T-helper 17 cell (primary cell): Measurements from ENCODE around the gene ANKRD31. TPM values are rescaled to one million over a fixed set of nuclear protein-coding genes. Genes with fewer than 3 reads are reported as not detected.
"Not testable (repeated sequence)": the region's sequence is repeated elsewhere in the genome, so short reads cannot be mapped to it uniquely, and the experiment has no call there.

ENCODE experiments used
- ATAC-seq: fragments of 150-1000 bp; cut with Tn5 transposase; 2 replicates; pipeline ENCODE4 v1.10.0; 2021; ENCODE audit warnings: mild to moderate bottlenecking, moderate library complexity
- DNase-seq, 3 donors: peaks; one replicate each; pipeline versions ENCODE4 v3.0.0 to v3.0.0-alpha.2; 2020 to 2021
- H3K9me3 ChIP-seq: one replicate; pipeline ENCODE4 v1.7.0; 2013; ENCODE audit warnings: low read length, mild to moderate bottlenecking; ENCODE audit not compliant: control insufficient read depth, poor library complexity, severe bottlenecking
- H3K27ac Mint-ChIP-seq: one replicate; pipeline ENCODE4 v1.8.0; 2022; ENCODE audit warnings: mild to moderate bottlenecking, moderate library complexity, mixed read lengths
- H3K27me3 Mint-ChIP-seq: one replicate; pipeline ENCODE4 v1.8.0; 2022; ENCODE audit warnings: mixed read lengths
- H3K36me3 Mint-ChIP-seq: one replicate; pipeline ENCODE4 v1.8.0; 2022; ENCODE audit warnings: low read depth, mixed read lengths
- H3K4me1 Mint-ChIP-seq: one replicate; pipeline ENCODE4 v1.8.0; 2022; ENCODE audit warnings: mild to moderate bottlenecking, mixed read lengths
- H3K4me3 Mint-ChIP-seq: one replicate; pipeline ENCODE4 v1.8.0; 2022; ENCODE audit warnings: mild to moderate bottlenecking, moderate library complexity, mixed read lengths
- total RNA-seq, 4 donors: library from RNA in 2 of 4; stranded (reverse) in 2 of 4; gene quantifications; one replicate each; pipeline ENCODE4 v1.2.3 and lab custom pipeline; 2022 to 2026

Gene ANKRD31
- total RNA-seq, 2 donors from 2014 or later = 0.37 to 0.47 TPM

- Mint-ChIP-seq H3K36me3 (peaks cover 2% of the 10 kb centered on the region), H3K27me3 (no peaks in the 10 kb centered on the region), H3K4me1 (no peaks in the 10 kb centered on the region), H3K27ac (no peak overlapping the region), H3K4me3 (no peak overlapping the region)
- DNase-seq (no peak), ATAC-seq (no peak)
- H3K9me3 ChIP-seq = no peaks in the 10 kb centered on the region
These were observed 68.5 kb downstream of the ANKRD31 start for GRCh38 chr5:75168026-75168735.

DNA sequence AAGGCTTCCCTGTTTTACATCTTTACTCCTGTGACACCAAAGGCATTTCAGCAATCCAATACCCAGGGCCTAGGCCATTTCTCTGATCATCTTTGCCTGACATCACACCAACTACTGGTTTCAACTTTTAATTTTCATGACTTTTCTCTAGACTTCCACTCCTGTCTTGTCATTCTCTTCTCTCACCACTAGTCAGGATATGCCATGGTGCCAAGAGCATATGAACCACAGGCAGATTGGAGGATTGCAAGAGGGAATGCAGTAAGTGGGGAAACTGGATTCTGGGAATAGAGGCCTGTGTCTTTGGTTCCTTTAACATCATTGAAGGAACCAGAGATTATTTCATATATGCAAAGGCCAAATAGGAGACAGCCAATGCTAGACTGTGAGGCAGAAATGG lies 69.3 kb downstream of the ANKRD31 start:
- no peak overlapping the region for H3K27ac Mint-ChIP-seq
- no peak overlapping the region for H3K4me3 Mint-ChIP-seq
- peaks cover 2% of the 10 kb centered on the region for H3K36me3 Mint-ChIP-seq
- DNase-seq (no peak), ATAC-seq (no peak)
- H3K4me1 Mint-ChIP-seq = no peaks in the 10 kb centered on the region
- H3K27me3 Mint-ChIP-seq = no peaks in the 10 kb centered on the region
- H3K9me3 ChIP-seq = no peaks in the 10 kb centered on the region

DNA sequence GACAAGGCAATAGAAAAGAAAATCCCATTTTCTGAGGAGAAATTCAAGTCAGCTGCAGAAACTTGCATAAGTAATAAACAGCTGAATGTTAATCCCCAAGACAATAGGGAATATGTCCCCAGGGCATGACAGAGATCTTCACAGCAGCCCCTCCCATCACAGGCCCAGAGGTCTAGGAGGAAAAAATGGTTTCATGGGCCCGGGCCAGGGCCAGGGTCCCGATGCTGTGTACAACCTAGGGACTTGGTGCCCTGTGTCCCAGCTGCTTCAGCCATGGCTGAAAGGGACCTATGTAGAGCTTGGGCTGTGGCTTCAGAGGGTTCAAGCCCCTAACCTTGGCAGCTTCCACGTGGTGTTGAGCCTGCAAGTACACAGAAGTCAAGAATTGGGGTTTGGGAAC lies 75.2 kb downstream of the ANKRD31 start:
- not testable (repeated sequence) for H3K36me3 Mint-ChIP-seq, H3K27ac Mint-ChIP-seq, DNase-seq, H3K4me1 Mint-ChIP-seq, H3K4me3 Mint-ChIP-seq, H3K27me3 Mint-ChIP-seq, ATAC-seq, H3K9me3 ChIP-seq

DNA sequence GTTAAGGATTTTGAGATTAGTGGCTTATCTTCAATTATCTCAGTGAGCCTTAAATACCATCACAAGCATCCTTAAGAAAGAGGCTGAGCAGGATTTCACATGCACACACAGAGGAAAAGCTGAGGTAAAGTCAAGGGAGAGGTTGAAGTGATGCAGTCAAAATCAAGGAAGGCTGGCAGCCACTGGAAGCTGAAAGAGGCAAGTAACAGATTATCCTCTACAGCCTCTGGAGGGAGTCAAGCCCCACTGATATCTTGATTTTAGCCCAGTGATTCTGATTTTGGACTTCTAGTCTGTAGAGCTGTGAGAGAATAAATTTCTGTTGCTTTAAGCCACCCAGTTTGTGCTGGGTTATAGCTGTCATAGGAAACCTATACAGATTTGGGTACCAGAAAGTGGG lies 80.1 kb downstream of the ANKRD31 start:
- Mint-ChIP-seq H3K27me3 (no peaks in the 10 kb centered on the region), H3K4me1 (no peaks in the 10 kb centered on the region), H3K4me3 (no peak overlapping the region), H3K27ac (no peak overlapping the region), H3K36me3 (no peaks in the 10 kb centered on the region)
- DNase-seq (no peak), ATAC-seq (no peak)
- H3K9me3 ChIP-seq = peaks cover 4% of the 10 kb centered on the region

- H3K4me3 Mint-ChIP-seq = no peak overlapping the region
- DNase-seq = no peak
- ATAC-seq = no peak
- H3K4me1 Mint-ChIP-seq = no peaks in the 10 kb centered on the region
- no peaks in the 10 kb centered on the region for H3K36me3 Mint-ChIP-seq
- no peak overlapping the region for H3K27ac Mint-ChIP-seq
- H3K27me3 Mint-ChIP-seq = no peaks in the 10 kb centered on the region
- no peaks in the 10 kb centered on the region for H3K9me3 ChIP-seq
These were observed 83.8 kb downstream of the ANKRD31 start for GRCh38 chr5:75152860-75153259.

GRCh38 chr5:75148051-75148450 lies 88.6 kb downstream of the ANKRD31 start:
- Mint-ChIP-seq H3K36me3 (no peaks in the 10 kb centered on the region), H3K4me1 (no peaks in the 10 kb centered on the region), H3K4me3 (no peak overlapping the region), H3K27me3 (no peaks in the 10 kb centered on the region), H3K27ac (no peak overlapping the region)
- no peaks in the 10 kb centered on the region for H3K9me3 ChIP-seq
- ATAC-seq (no peak), DNase-seq (no peak)

DNA sequence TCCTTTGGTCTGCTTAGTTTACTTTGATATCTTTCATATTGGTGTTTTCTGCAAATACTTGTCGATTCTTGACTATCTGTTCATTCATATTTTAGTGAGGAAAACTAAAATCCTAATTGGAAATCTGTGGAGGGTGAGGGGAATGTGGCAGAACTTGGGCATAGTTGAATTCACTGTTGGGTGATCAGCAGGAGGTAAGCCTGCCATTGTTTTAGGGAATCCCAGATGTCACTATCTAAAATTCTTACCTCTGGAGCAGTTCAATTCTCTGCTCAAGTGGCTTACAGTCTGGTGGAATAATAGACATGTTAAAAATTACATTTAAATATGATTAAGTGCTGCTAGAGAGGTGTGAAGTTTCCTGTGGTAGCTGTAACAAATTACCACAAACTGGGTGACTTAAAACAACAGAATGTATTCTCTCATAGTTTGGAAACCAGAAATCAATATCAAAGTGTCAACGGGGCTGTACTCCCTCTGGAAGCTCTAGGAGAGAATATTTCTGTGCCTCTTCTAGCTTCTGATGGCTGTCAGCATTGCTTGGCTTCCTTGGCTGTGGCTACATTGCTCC lies 94.0 kb downstream of the ANKRD31 start:
- no peaks in the 10 kb centered on the region for H3K27me3 Mint-ChIP-seq
- H3K36me3 Mint-ChIP-seq = no peaks in the 10 kb centered on the region
- H3K4me1 Mint-ChIP-seq = no peaks in the 10 kb centered on the region
- no peak for DNase-seq
- H3K4me3 Mint-ChIP-seq = no peak overlapping the region
- H3K27ac Mint-ChIP-seq = no peak overlapping the region
- H3K9me3 ChIP-seq = no peaks in the 10 kb centered on the region
- ATAC-seq = no peak

DNA sequence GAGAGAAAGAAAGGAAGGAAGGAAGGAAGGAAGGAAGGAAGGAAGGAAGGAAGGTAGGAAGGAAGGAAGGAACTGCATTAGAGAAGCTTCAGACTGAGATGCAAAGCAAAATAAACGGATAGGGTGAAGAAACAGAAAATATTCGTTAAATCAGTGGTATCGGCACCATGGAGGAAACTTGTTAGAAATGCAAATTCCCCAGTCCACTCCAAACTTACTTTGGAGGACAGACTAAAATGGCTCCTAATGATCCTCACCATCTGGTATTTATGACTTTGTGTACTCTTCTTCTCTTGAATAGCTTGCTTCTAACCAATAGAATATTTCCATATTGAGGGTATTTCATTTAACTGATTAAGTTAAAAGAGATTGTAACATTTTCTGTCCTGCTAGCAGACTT lies 96.4 kb downstream of the ANKRD31 start:
- Mint-ChIP-seq H3K27ac (no peak overlapping the region), H3K4me3 (no peak overlapping the region), H3K4me1 (no peaks in the 10 kb centered on the region), H3K27me3 (no peaks in the 10 kb centered on the region), H3K36me3 (no peaks in the 10 kb centered on the region)
- DNase-seq (no peak), ATAC-seq (no peak)
- no peaks in the 10 kb centered on the region for H3K9me3 ChIP-seq

DNA sequence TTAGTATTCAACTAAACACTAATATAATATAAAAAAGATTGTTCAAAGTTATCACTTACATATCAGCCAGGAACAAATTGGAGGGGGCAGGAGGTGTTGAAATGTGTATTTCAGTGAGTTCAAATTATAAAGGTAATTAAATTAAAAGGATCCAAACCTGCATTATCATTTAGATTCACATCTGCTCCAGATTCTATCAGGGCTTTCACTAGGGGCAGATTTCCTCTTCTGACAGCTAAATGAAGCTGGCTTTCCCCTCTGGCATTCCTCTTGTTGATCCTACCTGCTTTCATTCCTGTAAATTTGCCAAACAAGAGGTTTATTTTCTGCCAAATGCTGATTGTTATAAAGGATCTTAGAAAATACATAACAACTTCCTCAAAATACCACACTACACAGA lies 98.0 kb downstream of the ANKRD31 start:
- H3K27me3 Mint-ChIP-seq = no peaks in the 10 kb centered on the region
- no peaks in the 10 kb centered on the region for H3K9me3 ChIP-seq
- H3K4me1 Mint-ChIP-seq = no peaks in the 10 kb centered on the region
- ATAC-seq = no peak
- H3K27ac Mint-ChIP-seq = no peak overlapping the region
- no peak for DNase-seq
- H3K4me3 Mint-ChIP-seq = no peak overlapping the region
- H3K36me3 Mint-ChIP-seq = no peaks in the 10 kb centered on the region

DNA sequence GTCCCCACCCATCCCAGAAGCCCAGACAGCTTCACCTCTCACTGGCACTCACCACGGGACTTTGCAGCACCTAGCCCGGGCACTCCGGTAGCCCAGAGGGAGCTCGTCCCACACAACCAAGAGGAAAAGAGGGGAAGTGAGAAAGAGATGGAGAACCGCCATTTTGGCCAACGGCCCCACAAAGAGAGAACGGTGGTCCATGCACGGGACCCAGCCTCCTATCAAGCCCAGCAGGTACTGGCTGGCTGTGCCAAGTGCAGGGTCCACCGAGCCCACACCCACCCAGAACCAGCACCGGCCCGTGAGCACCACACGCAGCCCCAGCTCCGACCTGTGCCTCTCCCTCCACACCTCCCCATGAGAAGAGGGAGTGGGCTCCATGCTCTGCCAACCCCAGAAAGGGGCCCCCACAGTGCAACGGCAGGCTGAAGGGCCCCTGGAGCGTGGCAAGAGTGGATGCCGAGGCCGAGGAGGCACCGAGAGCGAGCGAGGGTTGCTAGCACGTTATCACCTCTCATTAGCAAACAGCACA lies 105.8 kb downstream of the ANKRD31 start:
- no peak overlapping the region for H3K4me3 Mint-ChIP-seq
- H3K36me3 Mint-ChIP-seq = peaks cover 3% of the 10 kb centered on the region
- no peak for ATAC-seq
- H3K9me3 ChIP-seq = no peaks in the 10 kb centered on the region
- H3K4me1 Mint-ChIP-seq = no peaks in the 10 kb centered on the region
- no peak for DNase-seq
- no peaks in the 10 kb centered on the region for H3K27me3 Mint-ChIP-seq
- H3K27ac Mint-ChIP-seq = no peak overlapping the region

DNA sequence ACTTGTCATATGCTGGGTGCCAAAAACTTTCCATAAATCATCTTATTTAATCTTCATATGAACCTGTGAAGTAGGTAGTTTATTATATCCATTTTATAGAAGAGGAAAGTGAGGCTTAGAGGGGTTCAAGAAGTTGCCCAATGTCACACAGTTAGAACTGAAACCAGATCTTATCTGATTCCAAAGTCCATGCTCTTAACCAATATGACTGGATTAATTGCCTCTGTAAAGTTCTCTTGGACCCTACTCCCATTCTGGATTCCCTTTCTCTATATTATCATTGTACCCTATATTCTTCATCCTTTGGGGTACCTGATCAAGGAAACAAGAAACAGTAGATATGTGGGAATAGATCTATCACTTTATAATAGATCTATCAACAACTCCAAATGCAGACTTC lies 119.8 kb downstream of the ANKRD31 start:
- H3K36me3 Mint-ChIP-seq = no peaks in the 10 kb centered on the region
- no peak for DNase-seq
- no peak overlapping the region for H3K27ac Mint-ChIP-seq
- H3K4me3 Mint-ChIP-seq = no peak overlapping the region
- no peaks in the 10 kb centered on the region for H3K27me3 Mint-ChIP-seq
- H3K4me1 Mint-ChIP-seq = no peaks in the 10 kb centered on the region
- no peak for ATAC-seq
- no peaks in the 10 kb centered on the region for H3K9me3 ChIP-seq

DNA sequence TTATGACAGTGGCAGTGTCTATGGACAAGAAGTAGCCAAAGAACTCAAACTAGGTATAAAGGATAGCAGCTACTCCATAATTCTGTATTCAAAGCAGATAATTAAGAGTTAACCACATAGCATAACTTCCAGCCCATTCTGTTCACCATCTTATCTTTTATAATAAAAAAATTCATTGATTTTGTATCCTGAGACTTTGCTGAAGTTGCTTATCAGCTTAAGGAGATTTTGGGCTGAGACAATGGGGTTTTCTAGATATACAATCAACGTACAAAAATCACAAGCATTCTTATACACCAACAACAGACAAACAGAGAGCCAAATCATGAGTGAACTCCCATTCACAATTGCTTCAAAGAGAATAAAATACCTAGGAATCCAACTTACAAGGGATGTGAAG lies 122.4 kb downstream of the ANKRD31 start:
- H3K36me3 Mint-ChIP-seq, H3K27me3 Mint-ChIP-seq, ATAC-seq, DNase-seq, H3K4me1 Mint-ChIP-seq, H3K9me3 ChIP-seq, H3K4me3 Mint-ChIP-seq, H3K27ac Mint-ChIP-seq: not testable (repeated sequence)

DNA sequence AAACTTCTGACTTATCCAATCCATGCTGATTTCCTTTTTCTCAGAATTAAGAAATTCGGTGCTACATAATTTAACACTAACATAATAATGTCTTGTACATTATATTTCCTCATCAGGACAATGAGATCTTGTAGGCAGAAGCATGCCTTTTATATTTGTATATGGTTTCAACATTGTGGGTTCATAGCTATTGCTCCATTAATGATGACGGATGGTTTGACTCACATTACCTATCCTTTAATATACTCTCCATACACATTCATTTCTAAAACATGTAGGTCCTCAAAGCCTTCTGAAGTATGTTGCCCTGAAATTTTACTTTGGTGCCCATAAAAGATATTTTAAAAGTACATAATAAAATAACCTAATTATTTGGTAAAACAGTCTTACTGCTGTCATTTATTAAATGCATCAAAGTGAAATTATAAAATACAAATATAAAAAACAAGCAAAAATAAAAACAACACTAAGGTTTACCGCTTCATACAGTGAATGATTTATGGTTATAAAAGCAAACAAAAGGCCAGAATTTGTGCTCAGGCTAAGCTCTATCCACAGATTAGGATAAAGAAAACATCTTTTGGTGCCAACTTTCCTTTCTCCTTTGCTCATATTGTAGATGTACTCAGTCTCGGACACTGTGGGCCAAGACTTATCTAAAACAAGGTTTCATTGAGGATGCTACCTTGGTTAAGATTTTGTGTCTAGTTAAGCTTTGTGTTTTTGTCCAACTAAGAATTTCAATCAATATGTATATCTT lies 123.1 kb downstream of the ANKRD31 start:
- ATAC-seq (no peak), DNase-seq (no peak)
- no peak overlapping the region for H3K27ac Mint-ChIP-seq
- peaks cover 5% of the 10 kb centered on the region for H3K4me1 Mint-ChIP-seq
- no peaks in the 10 kb centered on the region for H3K9me3 ChIP-seq
- no peaks in the 10 kb centered on the region for H3K36me3 Mint-ChIP-seq
- H3K4me3 Mint-ChIP-seq = no peak overlapping the region
- H3K27me3 Mint-ChIP-seq = no peaks in the 10 kb centered on the region
